GM12878 (cell line): ENCODE results near the gene MAP4. TPM values are rescaled to one million over a fixed set of nuclear protein-coding genes. Genes with fewer than 3 reads are reported as not detected.

Experiments
- BCL11A ChIP-seq: IDR thresholded peaks from 2 replicates; pipeline ENCODE4 v1.6.1; 2011; ENCODE audit warnings: low read depth, low read length
- EGR1 ChIP-seq, 2 experiments: IDR thresholded peaks; 1 replicate in 1 of 2; 2 replicates in 1 of 2; pipeline ENCODE4 v1.6.1; 2011 to 2012; ENCODE audit warnings: low read depth in 2 of 2, low read length in 2 of 2, borderline replicate concordance in 1 of 2, mild to moderate bottlenecking in 1 of 2, moderate library complexity in 1 of 2
- MYC ChIP-seq: IDR thresholded peaks from 2 replicates; pipeline ENCODE4 v1.6.1; 2011; ENCODE audit warnings: mild to moderate bottlenecking, low read length, moderate library complexity, inconsistent platforms; ENCODE audit not compliant: insufficient read depth, insufficient replicate concordance, insufficient read length, severe bottlenecking
- SIX5 ChIP-seq: IDR thresholded peaks from 2 replicates; pipeline ENCODE4 v1.6.1; 2011; ENCODE audit warnings: mild to moderate bottlenecking, low read depth, low read length, moderate library complexity; ENCODE audit not compliant: severe bottlenecking
- TAF1 ChIP-seq: IDR thresholded peaks from 2 replicates; pipeline ENCODE4 v1.6.1; 2011; ENCODE audit warnings: mild to moderate bottlenecking, low read depth, low read length, borderline replicate concordance
- polyA plus RNA-seq, 11 experiments: library from polyadenylated mRNA; depleted of rRNA in 4 of 11; unstranded in 6 of 11; stranded (reverse) in 5 of 11; fragments of >200 nt; fragmentation: Nextera tagmentation in 4 of 11; fragmentation: Illumina TruSeq in 1 of 11; extraction: Ambion mirVana in 4 of 11; extraction: Trizol in 1 of 11; gene quantifications; 1 replicate in 1 of 11; 2 replicates in 10 of 11; pipeline versions ENCODE4 v1.2.1 to v1.2.3, GENCODE V29; 2011 to 2016; ENCODE audit warnings: inconsistent platforms in 2 of 11, missing spikeins in 2 of 11, low read depth in 1 of 11
- total RNA-seq, 4 experiments: library from RNA; depleted of rRNA in 3 of 4; stranded (reverse); fragments of >200 nt in 3 of 4; fragmentation: Illumina TruSeq in 1 of 4; extraction: Trizol in 1 of 4; gene quantifications; 2 replicates each; pipeline versions ENCODE4 v1.2.1 to v1.2.3, GENCODE V29; 2013 to 2021
- TF ChIP-seq, protein P1 (sequence below): fragments of 450-650 bp; IDR thresholded peaks from 2 replicates; pipeline ENCODE4 v1.6.1; 2017; ENCODE audit warnings: mild to moderate bottlenecking, moderate library complexity

MAP4 gene
- total and polyA plus RNA-seq, 10 of the 15 experiments (the other 5 are each of a cell fraction or from before 2014, with no cell fraction given) = 22.2 to 145 (median 47.2) TPM

DNA sequence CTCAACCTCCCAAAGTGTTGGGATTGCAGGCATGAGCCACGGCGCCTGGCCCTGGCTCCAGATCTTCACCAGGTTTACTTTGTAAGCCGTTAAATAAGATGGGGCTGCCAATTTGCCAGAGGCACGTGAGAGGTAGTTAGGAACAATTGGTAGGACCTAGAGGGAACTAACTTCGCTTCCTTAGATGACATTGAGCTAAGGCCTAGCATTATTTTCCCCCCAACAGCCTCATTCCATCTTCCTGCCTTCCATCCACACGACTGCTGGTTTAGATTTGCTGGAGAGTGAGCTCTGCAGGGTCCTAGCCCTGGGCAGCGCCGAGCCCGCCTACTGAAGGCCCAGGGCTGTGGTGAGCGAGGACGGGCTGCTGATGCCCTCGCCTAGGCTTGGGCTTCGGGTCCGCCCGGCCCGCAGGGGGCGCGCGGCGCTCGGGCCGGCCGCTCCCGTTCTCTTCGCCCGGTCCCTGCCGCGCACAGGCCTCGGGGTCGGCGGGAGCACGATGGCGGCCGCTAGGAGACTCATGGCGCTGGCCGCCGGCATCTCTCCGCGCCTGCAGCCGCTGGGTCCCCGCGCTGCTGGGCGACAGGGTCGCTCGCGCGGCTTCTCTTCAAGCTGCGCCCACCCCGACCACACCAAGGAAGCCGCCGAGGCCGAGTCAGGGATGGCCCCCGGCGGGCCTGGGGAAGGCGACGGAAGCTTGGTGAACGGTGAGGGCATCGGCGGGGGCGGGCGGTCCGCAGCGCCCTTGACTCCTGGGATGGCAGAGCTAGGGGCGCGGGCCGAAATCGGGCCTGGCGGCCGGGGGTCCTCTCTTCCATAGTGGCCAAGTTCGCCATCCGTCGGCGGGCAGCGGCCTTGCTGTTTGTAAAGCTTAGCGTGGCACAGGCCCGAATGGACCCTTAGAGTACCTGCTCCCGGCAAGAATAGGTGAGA lies 191.4 kb downstream of the MAP4 start (continued):
- peak; percentile 24 for TF ChIP-seq SIX5
- TF ChIP-seq EGR1 (IDR thresholded peaks at IDR 0.05; ENCODE audit: borderline replicate concordance in 1 of 2, low read depth in 2 of 2, low read length in 2 of 2) = peak in 1 of 2 experiments; percentile 79; a peak in 2 of 3 replicates
- TF ChIP-seq, protein P1, sequence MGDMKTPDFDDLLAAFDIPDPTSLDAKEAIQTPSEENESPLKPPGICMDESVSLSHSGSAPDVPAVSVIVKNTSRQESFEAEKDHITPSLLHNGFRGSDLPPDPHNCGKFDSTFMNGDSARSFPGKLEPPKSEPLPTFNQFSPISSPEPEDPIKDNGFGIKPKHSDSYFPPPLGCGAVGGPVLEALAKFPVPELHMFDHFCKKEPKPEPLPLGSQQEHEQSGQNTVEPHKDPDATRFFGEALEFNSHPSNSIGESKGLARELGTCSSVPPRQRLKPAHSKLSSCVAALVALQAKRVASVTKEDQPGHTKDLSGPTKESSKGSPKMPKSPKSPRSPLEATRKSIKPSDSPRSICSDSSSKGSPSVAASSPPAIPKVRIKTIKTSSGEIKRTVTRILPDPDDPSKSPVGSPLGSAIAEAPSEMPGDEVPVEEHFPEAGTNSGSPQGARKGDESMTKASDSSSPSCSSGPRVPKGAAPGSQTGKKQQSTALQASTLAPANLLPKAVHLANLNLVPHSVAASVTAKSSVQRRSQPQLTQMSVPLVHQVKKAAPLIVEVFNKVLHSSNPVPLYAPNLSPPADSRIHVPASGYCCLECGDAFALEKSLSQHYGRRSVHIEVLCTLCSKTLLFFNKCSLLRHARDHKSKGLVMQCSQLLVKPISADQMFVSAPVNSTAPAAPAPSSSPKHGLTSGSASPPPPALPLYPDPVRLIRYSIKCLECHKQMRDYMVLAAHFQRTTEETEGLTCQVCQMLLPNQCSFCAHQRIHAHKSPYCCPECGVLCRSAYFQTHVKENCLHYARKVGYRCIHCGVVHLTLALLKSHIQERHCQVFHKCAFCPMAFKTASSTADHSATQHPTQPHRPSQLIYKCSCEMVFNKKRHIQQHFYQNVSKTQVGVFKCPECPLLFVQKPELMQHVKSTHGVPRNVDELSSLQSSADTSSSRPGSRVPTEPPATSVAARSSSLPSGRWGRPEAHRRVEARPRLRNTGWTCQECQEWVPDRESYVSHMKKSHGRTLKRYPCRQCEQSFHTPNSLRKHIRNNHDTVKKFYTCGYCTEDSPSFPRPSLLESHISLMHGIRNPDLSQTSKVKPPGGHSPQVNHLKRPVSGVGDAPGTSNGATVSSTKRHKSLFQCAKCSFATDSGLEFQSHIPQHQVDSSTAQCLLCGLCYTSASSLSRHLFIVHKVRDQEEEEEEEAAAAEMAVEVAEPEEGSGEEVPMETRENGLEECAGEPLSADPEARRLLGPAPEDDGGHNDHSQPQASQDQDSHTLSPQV = peak; percentile 68; the same call in 1 of the 2 replicates
- TF ChIP-seq MYC = peak; percentile 77
- TF ChIP-seq TAF1 = peak; percentile 95
- 0 out of 2 replicates have a peak, but pooled peaks have one; percentile 16 for TF ChIP-seq BCL11A
